Left renal pelvis (tissue), 4 donors: ENCODE data around the gene ARTN. TPM values are rescaled to one million over a fixed set of nuclear protein-coding genes. Genes with fewer than 3 reads are reported as not detected.
A peak's percentile ranks its signal among the peaks of the same experiment; 100 is the strongest.

Experiments used
- DNase-seq, 4 donors: peaks; one replicate each; pipeline ENCODE4 v3.0.0-alpha.2; 2013; ENCODE audit warnings: low read depth in 4 of 4, low spot score in 3 of 4
- polyA plus RNA-seq, 4 donors: library from polyadenylated mRNA; unstranded; fragments of 120-200 nt; gene quantifications; one replicate each; pipeline ENCODE4 v1.2.1, GENCODE V29; 2013; ENCODE audit not compliant: insufficient read length in 4 of 4

Gene ARTN, protein sequence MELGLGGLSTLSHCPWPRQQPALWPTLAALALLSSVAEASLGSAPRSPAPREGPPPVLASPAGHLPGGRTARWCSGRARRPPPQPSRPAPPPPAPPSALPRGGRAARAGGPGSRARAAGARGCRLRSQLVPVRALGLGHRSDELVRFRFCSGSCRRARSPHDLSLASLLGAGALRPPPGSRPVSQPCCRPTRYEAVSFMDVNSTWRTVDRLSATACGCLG
- polyA plus RNA-seq: 1 to 10 TPM; 1.1 to 2.8 (median 2.0) TPM

- no peak for DNase-seq
These were observed at the start of gene ARTN for GRCh38 chr1:43933386-43934100. Gene ARTN (plus strand): TSS chr1:43933801. CDS start chr1:43935657, 1,856 bp downstream.

- DNase-seq: peak in 1 of 4 donors; percentile 24
These were observed 48.3 kb upstream of the ARTN start for GRCh38 chr1:43885279-43885801.

DNA sequence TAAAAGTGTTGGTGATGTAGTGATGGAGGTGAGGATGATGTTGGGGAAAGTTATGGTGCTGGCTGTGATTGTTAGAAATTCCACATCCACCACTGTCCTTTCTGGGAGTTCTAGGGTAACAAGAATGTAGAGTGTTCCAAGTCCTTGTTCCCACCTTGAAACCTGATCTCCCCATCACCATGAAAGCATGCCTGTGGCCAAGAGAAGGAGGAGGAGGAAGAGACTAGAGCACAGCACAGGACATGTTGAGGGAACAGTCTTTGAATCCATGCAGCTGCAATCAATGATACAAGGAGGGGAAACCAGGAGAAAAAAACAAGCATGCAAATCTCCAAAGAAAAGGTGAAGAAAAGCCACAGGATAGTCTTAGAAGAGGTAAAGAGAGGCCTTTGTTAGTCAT is 45.9 kb upstream of the ARTN start:
- DNase-seq: no peak

DNA sequence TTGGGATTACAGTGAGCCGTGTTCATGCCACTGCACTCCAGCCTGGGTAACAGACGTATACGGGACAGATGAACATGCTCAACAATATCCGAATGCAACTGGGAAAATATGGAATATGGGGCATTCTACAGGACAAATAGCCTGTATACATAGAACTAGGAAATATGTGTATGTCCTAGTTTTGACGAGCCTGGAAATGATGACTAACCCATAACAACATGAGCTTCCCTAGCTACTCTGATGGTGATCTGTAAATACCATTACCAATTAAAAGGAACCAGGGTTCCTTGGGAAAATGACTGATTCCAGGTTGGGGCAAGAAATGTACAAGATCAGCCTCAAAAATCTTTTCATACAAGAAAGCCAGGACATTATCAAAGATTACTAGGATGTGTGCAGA is 42.8 kb upstream of the ARTN start:
- DNase-seq: no peak

DNA sequence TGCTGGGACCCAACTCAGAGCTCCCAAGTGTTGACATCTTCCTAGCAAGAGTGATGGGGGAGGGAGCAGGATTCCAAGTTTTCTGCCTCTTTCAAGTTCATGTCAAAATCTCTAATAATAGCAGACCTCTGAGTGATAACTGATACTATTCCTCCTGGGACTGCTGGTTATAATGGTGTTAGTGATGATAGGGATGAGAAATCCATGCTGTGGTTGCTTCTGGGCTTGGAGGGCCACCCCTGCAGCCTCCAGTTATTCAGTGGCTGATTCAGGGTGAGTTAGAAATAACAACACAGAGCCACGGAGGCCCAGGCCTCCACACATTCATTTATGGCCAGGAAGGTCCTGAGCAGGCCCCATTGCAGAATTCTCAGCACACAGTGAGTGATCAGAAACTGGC is 40.6 kb upstream of the ARTN start:
- no peak for DNase-seq

DNA sequence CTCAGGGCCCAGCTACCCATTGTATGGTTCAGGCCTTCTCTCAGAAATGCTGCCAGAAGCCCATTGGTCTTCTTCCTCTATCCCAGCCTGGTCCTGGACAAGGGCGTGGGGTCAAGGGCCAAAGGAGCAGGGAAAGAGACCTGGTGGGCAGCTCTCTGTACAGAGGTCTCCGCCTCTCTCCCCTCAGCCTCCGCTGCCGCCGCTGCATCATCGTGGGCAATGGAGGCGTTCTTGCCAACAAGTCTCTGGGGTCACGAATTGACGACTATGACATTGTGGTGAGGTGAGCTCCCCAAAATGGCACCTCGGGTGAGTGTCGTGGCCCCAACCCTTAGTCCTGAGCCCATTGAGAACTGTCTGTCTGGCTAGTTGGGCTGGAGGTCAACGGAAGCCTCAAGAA is 34.6 kb upstream of the ARTN start:
- no peak for DNase-seq

- no peak for DNase-seq
These were observed 33.2 kb upstream of the ARTN start for GRCh38 chr1:43900386-43900785.

DNA sequence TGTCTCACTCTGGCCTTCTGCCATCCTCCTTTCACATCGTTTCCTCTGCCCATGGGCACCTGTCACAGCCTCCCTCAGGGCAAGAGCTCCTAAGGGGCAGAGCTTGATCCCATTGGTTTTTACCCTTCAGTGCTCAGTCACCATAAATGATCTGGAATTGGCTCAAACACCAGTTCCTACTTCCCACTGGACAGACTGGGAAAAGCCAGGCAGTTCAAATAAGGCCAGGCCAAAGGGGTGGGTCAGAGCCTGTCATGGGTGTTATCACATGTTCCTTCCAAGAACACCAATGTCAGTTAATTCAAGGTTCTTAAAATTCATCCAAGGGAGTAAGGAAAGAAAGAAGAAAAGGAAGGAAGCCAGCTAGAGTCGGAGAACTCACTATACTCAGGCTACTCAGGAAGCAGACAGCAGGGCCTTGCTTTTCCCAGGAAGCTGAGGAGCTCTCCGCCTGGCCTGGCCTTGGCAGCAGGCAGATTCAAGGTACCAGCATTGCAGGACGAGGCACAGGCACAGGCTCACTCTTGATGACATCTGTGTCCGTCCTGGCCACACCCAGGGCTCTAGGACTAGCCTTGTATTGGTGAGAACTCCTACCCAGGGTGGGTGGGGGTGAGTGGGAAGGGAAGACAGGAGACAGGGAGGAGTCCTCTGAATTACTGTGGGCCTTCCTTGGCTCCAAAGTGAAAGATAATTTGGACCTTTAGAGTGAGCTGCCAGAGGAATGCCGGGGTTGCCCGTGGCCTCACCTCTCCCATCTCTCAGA is 32.2 kb upstream of the ARTN start:
- no peak for DNase-seq

- no peak for DNase-seq
These were observed 31.4 kb upstream of the ARTN start for GRCh38 chr1:43902058-43902831.

DNA sequence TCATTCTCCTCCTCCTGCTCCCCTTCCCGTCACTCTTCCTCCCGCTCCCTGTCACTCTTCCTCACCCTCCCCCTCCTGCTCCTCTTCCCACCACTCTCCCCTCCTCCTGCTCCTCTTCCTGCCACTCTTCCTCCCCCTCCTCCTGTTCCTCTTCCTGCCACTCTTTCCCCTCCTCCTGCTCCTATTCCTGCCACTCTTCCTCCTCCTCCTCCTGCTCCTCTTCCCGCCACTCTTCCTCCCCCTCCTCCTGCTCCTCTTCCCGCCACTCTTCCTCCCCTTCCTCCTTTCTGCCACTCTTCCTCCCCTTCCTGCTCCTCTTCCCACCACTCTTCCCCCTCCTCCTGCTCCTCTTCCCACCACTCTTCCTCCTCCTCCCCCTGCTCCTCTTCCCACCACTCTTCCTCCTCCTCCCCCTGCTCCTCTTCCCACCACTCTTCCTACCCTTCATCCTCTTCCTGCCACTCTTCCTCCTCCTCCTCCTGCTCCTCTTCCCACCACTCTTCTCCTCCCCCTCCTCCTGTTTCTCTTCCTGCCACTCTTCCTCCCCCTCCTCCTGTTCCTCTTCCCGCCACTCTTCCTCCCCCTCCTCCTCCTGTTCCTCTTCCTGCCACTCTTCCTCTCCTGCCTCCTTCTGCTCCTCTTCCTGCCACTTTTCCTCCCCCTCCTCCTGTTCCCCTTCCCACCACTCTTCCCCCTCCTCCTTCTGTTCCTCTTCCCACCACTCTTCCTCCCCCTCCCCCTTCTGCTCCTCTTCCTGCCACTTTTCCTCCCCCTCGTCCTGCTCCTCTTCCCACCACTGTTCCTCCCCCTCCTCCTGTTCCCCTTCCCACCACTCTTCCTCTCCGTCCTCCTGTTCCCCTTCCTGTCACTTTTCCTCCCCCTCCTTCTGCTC is 28.7 kb upstream of the ARTN start:
- no peak for DNase-seq

DNA sequence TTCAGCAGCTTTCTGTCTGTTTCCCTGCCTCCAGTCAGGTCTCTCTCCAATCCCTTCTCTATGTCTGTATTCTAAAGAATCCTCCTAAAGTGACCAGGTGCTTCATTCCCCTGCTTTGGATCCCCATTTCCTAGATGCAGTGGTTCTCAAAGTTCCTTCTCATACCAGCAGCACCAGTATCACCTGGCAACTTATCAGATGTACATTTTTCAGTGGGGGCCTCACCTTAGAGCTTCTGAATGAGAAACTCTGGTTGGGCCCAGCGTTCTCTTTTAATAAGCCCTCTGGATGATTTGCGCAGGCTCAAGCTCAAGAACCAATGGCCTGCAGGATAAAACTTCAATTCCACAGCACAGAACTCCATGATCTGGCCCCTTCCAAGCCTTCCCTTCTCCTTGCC is 25.4 kb upstream of the ARTN start:
- no peak for DNase-seq

DNA sequence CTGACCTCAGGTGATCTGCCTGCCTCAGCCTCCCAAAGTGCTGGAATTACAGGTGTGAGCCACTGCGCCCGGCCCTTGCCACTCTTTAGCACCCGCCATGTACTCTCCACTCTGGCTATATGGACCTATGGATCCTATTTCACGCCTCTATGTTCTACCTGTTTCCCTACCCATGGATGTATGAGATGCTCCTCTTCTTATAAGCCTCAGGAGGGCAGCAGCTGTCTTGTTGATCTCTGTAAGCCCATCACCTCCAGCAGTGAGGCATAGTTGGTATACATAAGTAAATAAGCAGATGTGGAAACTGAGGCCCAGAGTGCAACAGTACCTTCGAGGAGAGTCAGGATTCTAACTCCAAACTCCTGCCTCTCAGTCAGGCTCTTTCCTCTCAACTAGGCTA is 24.7 kb upstream of the ARTN start:
- DNase-seq: no peak

DNA sequence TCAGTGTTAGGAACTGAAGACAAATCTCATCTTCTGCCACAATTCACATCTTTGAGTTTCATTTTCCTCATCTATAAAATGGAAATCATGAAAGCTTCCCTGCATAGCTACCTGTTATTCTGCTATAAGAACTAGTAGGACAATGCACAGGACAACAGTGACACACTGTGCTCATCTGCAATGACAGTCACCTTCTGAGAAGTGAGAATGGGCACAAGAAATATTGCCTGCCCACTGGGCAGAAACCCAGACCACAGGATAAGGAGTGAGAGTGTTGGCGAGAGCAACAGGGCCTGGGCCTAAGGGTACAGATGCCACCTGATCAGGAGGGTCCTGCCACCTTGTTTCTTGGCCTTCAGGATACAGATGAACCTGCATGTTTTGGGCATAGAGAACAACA is 23.3 kb upstream of the ARTN start:
- no peak for DNase-seq

DNA sequence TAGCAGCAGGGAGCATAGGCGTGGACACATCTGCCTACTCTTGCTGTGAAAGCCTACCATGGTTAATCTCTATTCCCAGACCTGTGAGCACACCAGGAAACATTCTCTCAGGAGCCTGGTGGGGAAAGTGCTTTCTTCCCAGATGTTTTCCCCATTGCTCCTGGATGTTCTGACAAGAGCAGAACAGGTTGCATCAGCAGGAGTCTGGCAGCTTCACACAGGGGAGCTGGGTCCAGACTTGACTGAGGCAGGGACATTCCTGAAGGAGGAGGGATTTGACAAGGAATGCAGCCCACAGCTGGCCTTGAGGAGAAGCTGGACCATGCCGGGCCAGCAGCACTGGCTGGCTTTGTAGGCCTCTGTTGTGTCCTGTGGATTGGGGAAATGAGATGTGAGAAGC is 21.0 kb upstream of the ARTN start:
- DNase-seq: no peak

GRCh38 chr1:43913051-43913501 is 20.5 kb upstream of the ARTN start:
- DNase-seq: no peak

DNA sequence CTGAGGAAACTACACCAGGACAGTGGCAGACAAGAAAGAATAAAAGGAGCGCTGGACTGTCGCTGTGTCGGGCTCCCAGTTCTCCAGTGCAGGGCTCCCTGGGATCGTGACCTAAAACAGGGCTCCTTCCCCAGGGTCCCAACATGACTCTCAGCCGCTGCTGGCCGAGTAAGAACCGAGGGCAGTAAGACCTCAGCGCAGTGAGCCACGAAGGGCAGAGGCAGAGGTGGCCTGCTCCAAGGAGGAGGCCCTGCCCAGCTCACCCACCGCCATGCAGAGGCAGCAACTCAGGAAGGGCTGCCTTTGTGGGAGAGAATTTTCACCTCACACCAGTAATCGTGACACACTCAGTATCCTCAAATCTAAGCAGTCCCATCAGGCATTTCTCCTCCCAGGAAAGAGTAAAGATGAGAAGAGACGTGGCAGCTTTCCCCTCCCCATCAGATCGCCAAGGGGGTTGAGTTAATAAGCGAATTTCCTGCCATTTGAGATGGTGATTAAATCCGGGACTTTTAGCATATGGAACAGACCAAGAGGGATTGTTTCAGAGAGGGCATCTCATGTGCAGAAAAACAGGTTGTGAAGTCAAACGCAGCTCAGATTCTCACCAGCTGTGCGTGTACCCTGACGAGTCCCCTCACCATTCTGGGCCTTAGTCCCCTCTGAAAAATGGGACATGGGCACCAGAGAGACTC is 19.8 kb upstream of the ARTN start:
- no peak for DNase-seq

GRCh38 chr1:43914576-43915525 is 18.8 kb upstream of the ARTN start:
- no peak for DNase-seq

DNA sequence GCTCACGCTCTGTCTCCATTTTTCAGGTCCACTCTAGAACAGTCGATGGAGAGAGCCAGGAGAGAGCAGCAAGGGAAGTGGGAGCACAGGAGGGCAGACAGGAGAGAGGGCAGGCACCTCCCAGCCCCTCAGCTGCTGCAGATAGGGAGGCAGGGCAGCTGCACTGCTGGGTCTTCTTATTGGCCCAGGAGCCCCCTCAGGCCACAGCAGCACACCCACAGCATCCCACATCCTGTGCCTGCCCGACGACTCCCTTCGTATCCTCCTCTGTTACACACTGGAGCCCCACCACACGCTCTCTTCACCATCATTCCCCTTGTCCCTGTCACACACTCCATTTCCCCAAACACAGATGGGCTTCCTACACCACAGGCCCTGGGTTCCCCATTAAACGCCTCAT is 13.7 kb upstream of the ARTN start:
- DNase-seq: no peak
